KMS-11 (cell line): ENCODE data around the gene AIFM1.

Source experiments
- H2AFZ ChIP-seq: fragments of 200-600 bp; sonication (generic); 2 replicates; pipeline ENCODE4 v1.6.1; 2016; ENCODE audit warnings: antibody characterized with exemption, mixed run types, low read depth
- H3K27ac ChIP-seq: fragments of 200-600 bp; sonication (generic); 2 replicates; pipeline ENCODE4 v1.6.1; 2016; ENCODE audit warnings: mild to moderate bottlenecking, mixed run types
- H3K27me3 ChIP-seq: fragments of 200-600 bp; sonication (generic); 2 replicates; pipeline ENCODE4 v1.6.1; 2017; ENCODE audit warnings: mild to moderate bottlenecking, low read depth, mixed run types, moderate library complexity; ENCODE audit not compliant: insufficient read depth
- H3K36me3 ChIP-seq: fragments of 200-600 bp; sonication (generic); 2 replicates; pipeline ENCODE4 v1.6.1; 2017; ENCODE audit warnings: mild to moderate bottlenecking, mixed run types; ENCODE audit not compliant: insufficient read depth
- H3K4me1 ChIP-seq: fragments of 200-600 bp; sonication (generic); 2 replicates; pipeline ENCODE4 v1.6.1; 2016; ENCODE audit warnings: mild to moderate bottlenecking, low read depth, mixed run types; ENCODE audit not compliant: poor library complexity, severe bottlenecking
- H3K4me2 ChIP-seq: fragments of 200-600 bp; sonication (generic); 2 replicates; pipeline ENCODE4 v1.7.0; 2016; ENCODE audit warnings: mild to moderate bottlenecking, mixed run types
- H3K4me3 ChIP-seq: fragments of 200-600 bp; sonication (generic); IDR thresholded peaks from 2 replicates; pipeline ENCODE4 v1.6.1; 2017; ENCODE audit warnings: low read depth, low read length, mixed read lengths; ENCODE audit not compliant: insufficient read depth
- H3K79me2 ChIP-seq: fragments of 200-600 bp; sonication (generic); 2 replicates; pipeline ENCODE4 v1.6.1; 2016; ENCODE audit warnings: low read depth, mixed run types; ENCODE audit not compliant: insufficient read depth
- H3K9ac ChIP-seq: fragments of 200-600 bp; sonication (generic); 2 replicates; pipeline ENCODE4 v1.6.1; 2016; ENCODE audit warnings: mild to moderate bottlenecking, mixed run types
- H4K20me1 ChIP-seq: fragments of 200-600 bp; sonication (generic); 2 replicates; pipeline ENCODE4 v1.6.1; 2016; ENCODE audit warnings: mild to moderate bottlenecking, mixed run types; ENCODE audit not compliant: insufficient read depth
- TF ChIP-seq, protein P1 (sequence below): fragments of 200-600 bp; sonication (generic); conservative IDR thresholded peaks from 2 replicates; pipeline ENCODE4 v1.6.1; 2017; ENCODE audit warnings: low read depth, mild to moderate bottlenecking, antibody characterized with exemption, low read length, moderate library complexity, mixed read lengths

AIFM1 gene

GRCh38 chrX:130186651-130187050 is 21.0 kb upstream of the AIFM1 start:
- no peaks in the 10 kb centered on the region for H3K79me2 ChIP-seq
- TF ChIP-seq, protein P1, sequence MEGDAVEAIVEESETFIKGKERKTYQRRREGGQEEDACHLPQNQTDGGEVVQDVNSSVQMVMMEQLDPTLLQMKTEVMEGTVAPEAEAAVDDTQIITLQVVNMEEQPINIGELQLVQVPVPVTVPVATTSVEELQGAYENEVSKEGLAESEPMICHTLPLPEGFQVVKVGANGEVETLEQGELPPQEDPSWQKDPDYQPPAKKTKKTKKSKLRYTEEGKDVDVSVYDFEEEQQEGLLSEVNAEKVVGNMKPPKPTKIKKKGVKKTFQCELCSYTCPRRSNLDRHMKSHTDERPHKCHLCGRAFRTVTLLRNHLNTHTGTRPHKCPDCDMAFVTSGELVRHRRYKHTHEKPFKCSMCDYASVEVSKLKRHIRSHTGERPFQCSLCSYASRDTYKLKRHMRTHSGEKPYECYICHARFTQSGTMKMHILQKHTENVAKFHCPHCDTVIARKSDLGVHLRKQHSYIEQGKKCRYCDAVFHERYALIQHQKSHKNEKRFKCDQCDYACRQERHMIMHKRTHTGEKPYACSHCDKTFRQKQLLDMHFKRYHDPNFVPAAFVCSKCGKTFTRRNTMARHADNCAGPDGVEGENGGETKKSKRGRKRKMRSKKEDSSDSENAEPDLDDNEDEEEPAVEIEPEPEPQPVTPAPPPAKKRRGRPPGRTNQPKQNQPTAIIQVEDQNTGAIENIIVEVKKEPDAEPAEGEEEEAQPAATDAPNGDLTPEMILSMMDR: no peak
- no peak overlapping the region for H3K27ac ChIP-seq
- no peak overlapping the region for H3K9ac ChIP-seq
- H3K4me1 ChIP-seq: peaks cover 5% of the 10 kb centered on the region
- H4K20me1 ChIP-seq: no peaks in the 10 kb centered on the region
- H3K4me2 ChIP-seq: no peak overlapping the region
- H3K4me3 ChIP-seq: no peak overlapping the region
- H3K27me3 ChIP-seq: no peaks in the 10 kb centered on the region
- H2AFZ ChIP-seq: no peak overlapping the region
- H3K36me3 ChIP-seq: no peaks in the 10 kb centered on the region

- H3K79me2 ChIP-seq: no peaks in the 10 kb centered on the region
- no peak overlapping the region for H3K4me2 ChIP-seq
- H3K4me3 ChIP-seq: no peak overlapping the region
- H2AFZ ChIP-seq: no peak overlapping the region
- H3K27ac ChIP-seq: no peak overlapping the region
- no peaks in the 10 kb centered on the region for H4K20me1 ChIP-seq
- H3K36me3 ChIP-seq: no peaks in the 10 kb centered on the region
- no peaks in the 10 kb centered on the region for H3K27me3 ChIP-seq
- H3K9ac ChIP-seq: no peak overlapping the region
- TF ChIP-seq, protein P1: no peak
- peaks cover 3% of the 10 kb centered on the region for H3K4me1 ChIP-seq
Measured at GRCh38 chrX:130184857-130185256, 19.2 kb upstream of the AIFM1 start.

- Histone ChIP-seq H3K9ac (no peak overlapping the region), H3K4me1 (peaks cover 3% of the 10 kb centered on the region), H4K20me1 (no peaks in the 10 kb centered on the region), H3K27me3 (no peaks in the 10 kb centered on the region), H2AFZ (no peak overlapping the region), H3K79me2 (no peaks in the 10 kb centered on the region), H3K4me3 (no peak overlapping the region), H3K4me2 (no peak overlapping the region), H3K36me3 (no peaks in the 10 kb centered on the region), H3K27ac (no peak overlapping the region)
- TF ChIP-seq, protein P1: no peak
Measured at GRCh38 chrX:130184168-130184567, 18.5 kb upstream of the AIFM1 start.

DNA sequence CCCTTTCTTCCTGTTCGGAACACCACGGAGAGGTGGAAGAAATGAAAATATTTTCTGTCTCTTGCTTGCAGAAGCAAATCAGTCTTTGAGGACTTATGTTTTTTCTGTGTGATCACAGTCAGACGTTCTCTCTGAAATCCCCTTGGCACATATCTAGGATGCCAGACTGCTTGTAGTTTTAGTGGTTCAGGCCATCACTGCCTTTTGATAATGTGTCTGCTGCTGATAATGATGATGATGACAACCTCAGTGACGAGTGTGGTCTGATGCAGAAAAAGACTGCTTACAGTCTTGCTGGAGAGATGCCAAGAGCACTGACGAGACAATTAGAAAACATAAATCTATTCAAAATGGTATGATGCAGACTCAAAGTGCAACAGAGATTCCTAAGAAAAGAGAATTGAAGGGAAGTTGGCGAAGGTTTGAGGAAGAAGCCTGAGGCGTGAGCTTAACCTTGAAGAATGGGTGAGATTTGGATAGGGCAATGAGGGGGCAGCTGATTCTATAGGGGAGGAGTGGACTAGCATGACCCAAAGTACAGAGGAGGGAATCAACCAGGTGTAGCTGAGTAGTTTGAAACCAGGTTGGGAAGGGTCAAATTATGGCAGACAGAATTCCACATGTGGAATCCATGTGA is 14.1 kb upstream of the AIFM1 start:
- Histone ChIP-seq H2AFZ (no peak overlapping the region), H3K4me1 (peaks cover 38% of the 10 kb centered on the region), H3K36me3 (no peaks in the 10 kb centered on the region), H4K20me1 (no peaks in the 10 kb centered on the region), H3K4me2 (no peak overlapping the region), H3K9ac (no peak overlapping the region), H3K4me3 (no peak overlapping the region), H3K27ac (no peak overlapping the region), H3K79me2 (no peaks in the 10 kb centered on the region), H3K27me3 (no peaks in the 10 kb centered on the region)
- TF ChIP-seq, protein P1: no peak
